Measurements from ENCODE around the gene TUBA1B. TPM values are rescaled to one million over a fixed set of nuclear protein-coding genes. Genes with fewer than 3 reads are reported as not detected.
A peak's percentile ranks its signal among the peaks of the same experiment; 100 is the strongest.

Gene TUBA1B
- total and polyA plus RNA-seq, 2 of the 13 experiments (the other 11 are each of a cell fraction or from before 2014, with no cell fraction given): 1,275 to 1,353 TPM

- TF ChIP-seq NFKB2 (CRISPR knock-in tag; IDR thresholded peaks at IDR 0.05; ENCODE audit: borderline replicate concordance): peak; percentile 63; the same call in 1 of the 2 replicates
- TF ChIP-seq ZC3H13 (CRISPR knock-in tag; IDR thresholded peaks at IDR 0.05): no peak
- TF ChIP-seq RXRA (CRISPR knock-in tag; IDR thresholded peaks at IDR 0.05): peak; percentile 37; the same call in 1 of the 2 replicates
- TF ChIP-seq ZNF235 (CRISPR knock-in tag; IDR thresholded peaks at IDR 0.05; ENCODE audit: borderline replicate concordance): 0 out of 2 replicates have a peak, but pooled peaks have one; percentile 45
- no peak for TF ChIP-seq ZNF660 (CRISPR knock-in tag; IDR thresholded peaks at IDR 0.05; ENCODE audit: borderline replicate concordance, low read depth)
- no peak for TF ChIP-seq PREB (CRISPR knock-in tag; IDR thresholded peaks at IDR 0.05)
- TF ChIP-seq NKX3-1 (CRISPR knock-in tag; IDR thresholded peaks at IDR 0.05): 0 out of 2 replicates have a peak, but pooled peaks have one; percentile 33
- peak; percentile 59; the same call in 1 of the 2 replicates for TF ChIP-seq TBX2 (CRISPR knock-in tag; IDR thresholded peaks at IDR 0.05; ENCODE audit: borderline replicate concordance)
- TF ChIP-seq TEF (CRISPR knock-in tag; IDR thresholded peaks at IDR 0.05): no peak
- peak; percentile 65; the same call in 1 of the 2 replicates for TF ChIP-seq ZBTB38 (CRISPR knock-in tag; IDR thresholded peaks at IDR 0.05)
- 0 out of 2 replicates have a peak, but pooled peaks have one; percentile 47 for TF ChIP-seq ISX (CRISPR knock-in tag; conservative IDR thresholded peaks at IDR 0.05)
- peak; percentile 65 for TF ChIP-seq PHF20 (CRISPR knock-in tag; IDR thresholded peaks at IDR 0.05)
- TF ChIP-seq RELA (CRISPR knock-in tag; IDR thresholded peaks at IDR 0.05): no peak
- TF ChIP-seq ZFP36L2 (CRISPR knock-in tag; IDR thresholded peaks at IDR 0.05): no peak
- TF ChIP-seq ZMAT5 (CRISPR knock-in tag; IDR thresholded peaks at IDR 0.05; ENCODE audit: borderline replicate concordance, low read depth): no peak
- TF ChIP-seq SOX6 (IDR thresholded peaks at IDR 0.05): no peak
- TF ChIP-seq SOX6 (CRISPR knock-in tag; IDR thresholded peaks at IDR 0.05): peak; percentile 16; the same call in 1 of the 2 replicates
- no peak for TF ChIP-seq ZNF121 (CRISPR knock-in tag; IDR thresholded peaks at IDR 0.05)
- TF ChIP-seq PITX1 (CRISPR knock-in tag; IDR thresholded peaks at IDR 0.05): no peak; the same call in 1 of the 2 replicates
- TF ChIP-seq ZZZ3 (CRISPR knock-in tag; IDR thresholded peaks at IDR 0.05; ENCODE audit: borderline replicate concordance): no peak
- TF ChIP-seq NR2F2 (IDR thresholded peaks at IDR 0.05; ENCODE audit: borderline replicate concordance, low read depth): no peak; the same call in 1 of the 2 replicates
- TF ChIP-seq ZNF772 (CRISPR knock-in tag; IDR thresholded peaks at IDR 0.05): peak; percentile 39; the same call in 1 of the 2 replicates
- TF ChIP-seq SMAD3 (CRISPR knock-in tag; IDR thresholded peaks at IDR 0.05): peak; percentile 77; the same call in 1 of the 2 replicates
- no peak for TF ChIP-seq CBX1 (IDR thresholded peaks at IDR 0.05; ENCODE audit: low read depth)
- TF ChIP-seq ZNF260 (CRISPR knock-in tag; IDR thresholded peaks at IDR 0.05; ENCODE audit: borderline replicate concordance, low read depth): no peak
Measured at GRCh38 chr12:49110464-49111155, 20.6 kb downstream of the TUBA1B start, which contains the start of gene LMBR1L (continued).
